A549 (cell line): ENCODE results near the gene BPIFB2.

Experiments used
- FOSL2 ChIP-seq, 2 experiments: fragments of 450-650 bp in 1 of 2; fragments of >200 bp in 1 of 2; sonication (Bioruptor Twin) in 1 of 2; formaldehyde crosslinking; IDR thresholded peaks; 2 replicates each; pipeline versions ENCODE4 v1.5.0 to v1.6.1; 2016 to 2020; ENCODE audit warnings: mild to moderate bottlenecking in 1 of 2, moderate library complexity in 1 of 2
- MAFK ChIP-seq: fragments of 450-650 bp; IDR thresholded peaks from 2 replicates; pipeline ENCODE4 v1.6.1; 2014; ENCODE audit not compliant: partially characterized antibody
- POLR2A ChIP-seq: IDR thresholded peaks from 2 replicates; pipeline ENCODE4 v1.6.1; 2012; ENCODE audit warnings: mild to moderate bottlenecking, low read length
- ZNF302 ChIP-seq: fragments of 250-450 bp; sonication (Bioruptor Pico); IDR thresholded peaks from 2 replicates; pipeline ENCODE4 v1.9.0; 2021; ENCODE audit warnings: inconsistent platforms, mild to moderate bottlenecking, moderate library complexity
- TF ChIP-seq, protein P1 (sequence below): fragments of >200 bp; sonication (Bioruptor Twin); formaldehyde crosslinking; IDR thresholded peaks from 3 replicates; pipeline ENCODE4 v1.5.1; 2016
- TF ChIP-seq, protein P2 (sequence below): fragments of 450-650 bp; IDR thresholded peaks from 2 replicates; pipeline ENCODE4 v1.6.1; 2014; ENCODE audit warnings: antibody characterized with exemption
- TF ChIP-seq, protein P3 (sequence below): IDR thresholded peaks from 2 replicates; pipeline ENCODE4 v1.6.1; 2012

DNA sequence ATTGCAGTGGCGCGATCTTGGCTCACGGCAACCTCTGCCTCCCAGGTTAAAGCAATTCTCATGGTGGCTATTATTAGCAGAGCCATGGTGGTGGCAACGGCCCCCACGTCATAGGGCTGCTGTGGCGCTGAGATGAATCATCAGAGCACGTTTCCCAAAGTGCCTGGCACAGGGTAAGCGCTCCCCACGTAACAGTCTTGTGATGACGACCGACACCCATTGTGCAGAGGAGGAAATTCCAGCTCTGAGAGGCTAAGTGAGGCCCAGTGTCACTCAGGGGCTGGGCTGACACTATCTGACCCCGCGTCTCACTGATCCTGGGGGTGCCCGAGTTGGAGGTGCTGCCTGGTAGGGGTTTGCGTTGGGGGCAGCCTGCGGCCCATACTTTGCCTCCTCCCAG is 19.5 kb upstream of the BPIFB2 start:
- TF ChIP-seq, protein P1, sequence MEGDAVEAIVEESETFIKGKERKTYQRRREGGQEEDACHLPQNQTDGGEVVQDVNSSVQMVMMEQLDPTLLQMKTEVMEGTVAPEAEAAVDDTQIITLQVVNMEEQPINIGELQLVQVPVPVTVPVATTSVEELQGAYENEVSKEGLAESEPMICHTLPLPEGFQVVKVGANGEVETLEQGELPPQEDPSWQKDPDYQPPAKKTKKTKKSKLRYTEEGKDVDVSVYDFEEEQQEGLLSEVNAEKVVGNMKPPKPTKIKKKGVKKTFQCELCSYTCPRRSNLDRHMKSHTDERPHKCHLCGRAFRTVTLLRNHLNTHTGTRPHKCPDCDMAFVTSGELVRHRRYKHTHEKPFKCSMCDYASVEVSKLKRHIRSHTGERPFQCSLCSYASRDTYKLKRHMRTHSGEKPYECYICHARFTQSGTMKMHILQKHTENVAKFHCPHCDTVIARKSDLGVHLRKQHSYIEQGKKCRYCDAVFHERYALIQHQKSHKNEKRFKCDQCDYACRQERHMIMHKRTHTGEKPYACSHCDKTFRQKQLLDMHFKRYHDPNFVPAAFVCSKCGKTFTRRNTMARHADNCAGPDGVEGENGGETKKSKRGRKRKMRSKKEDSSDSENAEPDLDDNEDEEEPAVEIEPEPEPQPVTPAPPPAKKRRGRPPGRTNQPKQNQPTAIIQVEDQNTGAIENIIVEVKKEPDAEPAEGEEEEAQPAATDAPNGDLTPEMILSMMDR = no peak
- TF ChIP-seq, protein P2, sequence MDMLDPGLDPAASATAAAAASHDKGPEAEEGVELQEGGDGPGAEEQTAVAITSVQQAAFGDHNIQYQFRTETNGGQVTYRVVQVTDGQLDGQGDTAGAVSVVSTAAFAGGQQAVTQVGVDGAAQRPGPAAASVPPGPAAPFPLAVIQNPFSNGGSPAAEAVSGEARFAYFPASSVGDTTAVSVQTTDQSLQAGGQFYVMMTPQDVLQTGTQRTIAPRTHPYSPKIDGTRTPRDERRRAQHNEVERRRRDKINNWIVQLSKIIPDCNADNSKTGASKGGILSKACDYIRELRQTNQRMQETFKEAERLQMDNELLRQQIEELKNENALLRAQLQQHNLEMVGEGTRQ = no peak
- TF ChIP-seq POLR2A = no peak
- TF ChIP-seq, protein P3, sequence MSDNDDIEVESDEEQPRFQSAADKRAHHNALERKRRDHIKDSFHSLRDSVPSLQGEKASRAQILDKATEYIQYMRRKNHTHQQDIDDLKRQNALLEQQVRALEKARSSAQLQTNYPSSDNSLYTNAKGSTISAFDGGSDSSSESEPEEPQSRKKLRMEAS = no peak
- TF ChIP-seq ZNF302 (CRISPR knock-in tag) = no peak
- no peak for TF ChIP-seq MAFK
- no peak for TF ChIP-seq FOSL2 (IDR thresholded peaks at IDR 0.05)
- TF ChIP-seq FOSL2 (CRISPR knock-in tag; IDR thresholded peaks at IDR 0.05) = no peak
